T-helper 1 cell (primary cell): ENCODE results near the gene CETP.
"Not testable (repeated sequence)": the region's sequence is repeated elsewhere in the genome, so short reads cannot be mapped to it uniquely, and the experiment has no call there.

Experiments
- DNase-seq, 5 donors: peaks; one replicate each; pipeline ENCODE4 v3.0.0-alpha.2; 2012 to 2020

CETP gene

GRCh38 chr16:56960681-56961281 is 969 bp upstream of the CETP start:
- no peak for DNase-seq

- no peak for DNase-seq
Measured at GRCh38 chr16:56961386-56961785, 364 bp upstream of the CETP start.

GRCh38 chr16:56964243-56965148 is 2.7 kb downstream of the CETP start:
- DNase-seq, result peak; percentile 87 to 94 (median 90)

- no peak for DNase-seq
Measured at GRCh38 chr16:56965149-56966092, 3.7 kb downstream of the CETP start.

GRCh38 chr16:56966093-56966475 is 4.3 kb downstream of the CETP start:
- DNase-seq, result no peak

GRCh38 chr16:56967733-56968132 is 6.0 kb downstream of the CETP start:
- DNase-seq, result no peak

- no peak for DNase-seq
Measured at GRCh38 chr16:56969769-56970168, 8.0 kb downstream of the CETP start.

- no peak for DNase-seq
Measured at GRCh38 chr16:56970934-56971767, 9.4 kb downstream of the CETP start.

GRCh38 chr16:56971768-56972043 is 10.0 kb downstream of the CETP start:
- DNase-seq, result no peak

- no peak for DNase-seq
Measured at GRCh38 chr16:56972403-56973293, 10.9 kb downstream of the CETP start.

GRCh38 chr16:56973294-56973689 is 11.5 kb downstream of the CETP start:
- DNase-seq, result no peak

GRCh38 chr16:56973899-56974298 is 12.1 kb downstream of the CETP start:
- not testable (repeated sequence) for DNase-seq

- no peak for DNase-seq
Measured at GRCh38 chr16:56974549-56975300, 13.0 kb downstream of the CETP start.

GRCh38 chr16:56975714-56976113 is 14.0 kb downstream of the CETP start:
- no peak for DNase-seq

- no peak for DNase-seq
Measured at GRCh38 chr16:56977216-56977615, 15.5 kb downstream of the CETP start.

- DNase-seq, result no peak
Measured at GRCh38 chr16:56977823-56978430, 16.2 kb downstream of the CETP start.

GRCh38 chr16:56980201-56980535 is 18.4 kb downstream of the CETP start:
- DNase-seq, result no peak

- no peak for DNase-seq
Measured at GRCh38 chr16:56980792-56981724, 19.3 kb downstream of the CETP start.

GRCh38 chr16:56981729-56982271 is 20.1 kb downstream of the CETP start:
- DNase-seq, result no peak
